Astrocyte of the cerebellum (primary cell): ENCODE results near the gene BBS9.
"Not testable (repeated sequence)": the region's sequence is repeated elsewhere in the genome, so short reads cannot be mapped to it uniquely, and the experiment has no call there.

Source experiments
- DNase-seq: peaks from one replicate; pipeline ENCODE4 v3.0.0-alpha.2; 2011; ENCODE audit warnings: low read depth
- H3K4me3 ChIP-seq: 2 replicates; pipeline ENCODE4 v1.5.1; 2011; ENCODE audit warnings: mild to moderate bottlenecking, low read depth, low read length, moderate library complexity
- CTCF ChIP-seq: IDR thresholded peaks from 2 replicates; pipeline ENCODE4 v1.5.1; 2012; ENCODE audit warnings: low read length, low read depth, moderate library complexity, mild to moderate bottlenecking; ENCODE audit errors: missing control alignments
- in situ Hi-C: cut with HindIII; loops from 2 replicates; pipeline ENCODE4 v1.10.0; 2017; ENCODE audit warnings: low sequenced_read_pairs

The BBS9 gene

GRCh38 chr7:33504266-33504665 is 374.9 kb downstream of the BBS9 start:
- in situ Hi-C loops = no loop called here
- no peak for TF ChIP-seq CTCF
- no peak for DNase-seq
- no peak overlapping the region for H3K4me3 ChIP-seq

DNA sequence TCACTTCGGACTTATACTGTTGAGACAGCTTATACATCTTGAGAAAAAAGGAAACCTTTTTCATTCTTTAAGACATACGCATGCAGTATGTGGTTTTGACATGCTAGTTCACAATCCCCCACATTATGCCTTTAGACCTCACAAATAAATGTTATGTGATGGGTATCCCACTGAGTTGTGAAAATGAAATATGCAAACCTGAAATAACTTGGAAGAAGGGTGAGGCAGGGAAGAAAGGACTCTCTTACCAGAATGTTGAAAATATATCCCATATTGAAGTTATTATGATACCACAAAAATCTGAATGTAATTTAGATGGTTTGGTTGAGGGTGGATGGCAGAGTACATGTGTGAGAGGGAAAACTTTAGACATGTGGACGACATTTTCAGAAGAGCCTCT is 379.8 kb downstream of the BBS9 start:
- in situ Hi-C loops = no loop called here
- no peak for DNase-seq
- no peak overlapping the region for H3K4me3 ChIP-seq
- TF ChIP-seq CTCF = no peak

GRCh38 chr7:33511778-33512177 is 382.4 kb downstream of the BBS9 start:
- in situ Hi-C loops = no loop called here
- no peak overlapping the region for H3K4me3 ChIP-seq
- no peak for DNase-seq
- TF ChIP-seq CTCF = no peak

GRCh38 chr7:33516568-33516967 is 387.2 kb downstream of the BBS9 start:
- no peak overlapping the region for H3K4me3 ChIP-seq
- DNase-seq = no peak
- in situ Hi-C loops = no loop called here
- TF ChIP-seq CTCF = no peak

DNA sequence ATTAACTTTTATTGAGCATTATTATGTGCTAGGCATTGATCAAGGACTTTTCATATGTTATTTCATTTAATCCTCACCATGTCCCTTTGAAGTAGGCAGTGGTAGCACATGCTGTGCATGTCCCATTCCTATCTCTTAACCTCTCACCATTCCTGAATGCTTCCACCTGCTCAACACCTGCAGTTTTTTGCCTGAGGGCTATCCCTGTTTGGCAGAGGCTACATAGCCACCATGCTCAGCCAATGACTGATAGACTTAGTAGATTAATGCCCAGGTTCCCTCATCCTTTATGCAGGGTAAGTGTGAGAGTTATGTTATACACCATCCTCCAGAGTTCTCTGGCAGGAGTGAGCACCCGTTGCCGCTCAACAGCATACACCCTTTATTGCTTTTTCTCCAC is 387.8 kb downstream of the BBS9 start:
- in situ Hi-C loops = no loop called here
- no peak overlapping the region for H3K4me3 ChIP-seq
- TF ChIP-seq CTCF = no peak
- no peak for DNase-seq

GRCh38 chr7:33527008-33527407 is 397.6 kb downstream of the BBS9 start:
- in situ Hi-C loops, H3K4me3 ChIP-seq, DNase-seq: not testable (repeated sequence)

- in situ Hi-C loops, H3K4me3 ChIP-seq, DNase-seq: not testable (repeated sequence)
Observed at GRCh38 chr7:33527613-33528012, 398.2 kb downstream of the BBS9 start.

DNA sequence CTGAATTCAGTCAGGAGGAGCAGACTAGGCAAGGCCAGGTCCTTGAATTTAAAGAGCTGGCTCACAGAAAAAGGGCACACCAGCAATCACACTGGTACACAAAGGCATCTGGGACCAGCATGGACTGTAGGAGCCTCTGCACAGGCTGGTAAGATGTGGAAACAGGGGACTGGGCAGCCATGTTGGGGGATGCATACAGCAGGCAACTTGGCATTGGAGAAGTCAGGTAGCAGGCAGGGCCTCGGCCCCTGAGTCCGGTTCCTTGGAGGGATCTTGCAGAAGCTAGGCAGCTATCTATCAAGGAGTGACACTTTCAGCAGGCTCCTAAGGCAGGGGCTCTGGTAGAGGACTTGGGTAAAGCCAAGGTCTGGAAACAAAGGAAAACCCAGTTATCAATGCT is 399.7 kb downstream of the BBS9 start:
- in situ Hi-C loops = no loop called here
- H3K4me3 ChIP-seq = no peak overlapping the region
- TF ChIP-seq CTCF = no peak
- no peak for DNase-seq
